ENCODE data around the gene UNC5B. TPM values are rescaled to one million over a fixed set of nuclear protein-coding genes. Genes with fewer than 3 reads are reported as not detected.

The UNC5B gene
- total RNA-seq, 1 donor from 2014 or later: 0.80 TPM

DNA sequence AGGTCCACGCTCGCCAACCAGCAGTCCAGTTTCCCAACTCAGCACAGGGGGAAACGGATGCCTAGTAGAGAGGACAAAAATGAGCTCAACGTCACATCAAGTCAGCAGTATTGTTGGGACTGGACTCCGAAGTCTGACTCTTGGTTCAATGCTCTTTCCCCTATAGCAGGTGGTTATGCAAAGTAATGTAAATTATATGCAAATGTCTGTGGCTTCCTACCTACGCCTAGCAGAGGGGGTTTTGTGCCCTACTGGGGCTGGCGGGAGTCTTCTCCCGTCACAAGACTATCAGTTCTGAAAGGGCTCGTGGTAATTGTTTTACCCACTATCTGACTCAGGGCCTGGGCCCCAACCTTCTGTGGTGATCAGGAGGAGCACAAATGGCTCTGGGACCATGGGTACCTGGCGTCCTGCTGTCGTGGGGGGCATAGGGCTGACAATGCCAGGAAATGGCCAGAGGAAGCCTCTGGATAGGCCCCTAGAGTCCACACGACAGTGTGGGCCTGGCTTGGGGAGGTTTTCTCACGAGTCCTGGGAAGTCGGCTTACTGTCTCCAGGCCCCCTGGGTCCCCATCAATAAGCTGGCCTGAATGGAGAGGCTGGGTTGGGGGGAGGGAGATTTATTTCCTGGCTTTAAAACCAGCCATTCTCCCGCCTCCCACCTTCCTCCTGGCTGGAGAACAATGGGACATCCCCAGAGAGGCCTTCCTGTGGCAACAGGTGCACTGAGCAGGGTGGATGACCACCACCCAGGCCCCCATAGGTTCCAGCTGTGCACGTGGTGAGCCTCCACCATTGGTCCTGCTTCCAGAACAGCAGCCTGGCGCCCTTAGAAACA lies 41.8 kb downstream of the UNC5B start:
- DNase-seq (ENCODE audit: low read depth): no peak

GRCh38 chr10:71254834-71255549 lies 42.6 kb downstream of the UNC5B start:
- no peak for DNase-seq (ENCODE audit: low read depth)

GRCh38 chr10:71255550-71255807 lies 43.1 kb downstream of the UNC5B start:
- DNase-seq (ENCODE audit: low read depth): no peak

GRCh38 chr10:71255808-71256660 lies 43.7 kb downstream of the UNC5B start:
- DNase-seq (ENCODE audit: low read depth): no peak

DNA sequence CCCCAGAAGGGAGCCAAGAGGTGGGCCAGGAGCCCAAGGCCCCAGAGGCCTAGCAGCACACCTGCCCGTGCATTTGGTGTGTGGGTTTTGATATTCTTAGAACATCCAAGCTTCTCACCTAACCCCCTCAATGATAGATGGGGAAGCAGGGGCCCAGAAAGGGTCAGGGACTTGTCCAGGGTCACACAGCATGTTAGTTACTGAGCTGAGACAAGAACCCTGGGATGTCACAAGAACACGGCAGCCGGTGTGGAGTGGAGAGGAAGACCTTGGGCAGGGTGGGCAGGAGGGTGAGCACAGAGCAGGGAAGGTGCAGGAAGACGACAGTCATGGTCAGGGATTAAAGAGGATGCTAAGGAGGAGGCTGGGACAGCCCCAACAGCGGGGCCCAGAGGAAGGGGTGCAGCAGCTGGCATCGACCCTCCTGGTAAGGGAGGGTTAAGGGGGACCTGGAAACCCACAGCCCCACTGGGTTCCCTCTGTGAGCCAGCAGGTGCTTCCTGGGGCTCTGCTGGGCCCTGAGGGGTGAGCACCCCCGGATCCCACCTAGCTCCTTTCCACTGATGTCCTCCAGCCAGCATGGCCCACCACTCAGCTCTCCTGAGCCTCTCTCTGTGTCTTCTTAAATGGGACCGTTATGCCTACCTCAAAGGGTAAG lies 44.4 kb downstream of the UNC5B start:
- DNase-seq (ENCODE audit: low read depth): no peak

GRCh38 chr10:71257319-71257997 lies 45.1 kb downstream of the UNC5B start:
- DNase-seq (ENCODE audit: low read depth): no peak

DNA sequence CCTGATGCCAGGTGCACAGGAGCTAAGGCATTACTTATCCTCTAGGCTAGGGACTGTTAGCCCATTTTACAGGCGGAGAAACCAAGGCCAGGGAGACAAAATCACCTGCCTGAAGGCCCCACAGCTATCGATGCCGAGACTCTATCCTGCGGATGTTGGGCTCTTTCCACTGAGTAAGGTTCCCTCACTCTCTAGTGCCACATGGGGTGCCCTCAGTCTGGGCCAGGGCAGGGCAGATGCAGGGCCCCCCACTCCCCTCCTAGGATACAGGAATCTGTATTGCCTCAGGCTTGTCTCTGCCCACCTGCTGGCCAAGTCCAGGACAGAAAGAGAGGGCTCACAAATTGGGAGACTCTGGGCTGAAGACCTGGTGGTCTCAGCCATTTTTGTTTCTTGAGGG lies 45.7 kb downstream of the UNC5B start:
- DNase-seq (ENCODE audit: low read depth): no peak

- DNase-seq (ENCODE audit: low read depth): no peak
Measured at GRCh38 chr10:71258446-71259145, 46.2 kb downstream of the UNC5B start.

- no peak for DNase-seq (ENCODE audit: low read depth)
Measured at GRCh38 chr10:71259282-71259681, 46.9 kb downstream of the UNC5B start.

GRCh38 chr10:71259815-71260501 lies 47.6 kb downstream of the UNC5B start:
- DNase-seq (ENCODE audit: low read depth): no peak

- no peak for DNase-seq (ENCODE audit: low read depth)
Measured at GRCh38 chr10:71260622-71261325, 48.4 kb downstream of the UNC5B start.

DNA sequence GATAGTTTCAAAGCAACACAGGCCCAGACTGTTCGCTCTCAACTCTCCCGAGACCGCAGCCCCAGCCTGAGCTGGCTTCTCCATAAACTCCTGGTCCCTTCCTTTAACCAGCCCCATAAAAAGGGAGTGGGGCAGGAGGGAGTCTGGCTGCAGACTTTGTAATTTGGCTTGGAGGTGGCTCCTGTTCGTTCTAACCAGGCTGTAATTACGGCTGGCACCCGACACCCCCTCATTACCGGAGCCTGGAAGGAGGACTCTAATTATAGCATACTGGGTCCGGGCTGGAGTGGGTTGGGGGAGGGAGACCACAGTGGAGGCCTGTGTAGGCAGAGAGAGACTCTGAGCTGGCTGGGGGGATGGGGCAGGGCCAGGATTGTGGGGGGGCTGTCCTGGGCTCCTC lies 49.7 kb downstream of the UNC5B start:
- no peak for DNase-seq (ENCODE audit: low read depth)

- no peak for DNase-seq (ENCODE audit: low read depth)
Measured at GRCh38 chr10:71262817-71263216, 50.4 kb downstream of the UNC5B start.

GRCh38 chr10:71263376-71263775 lies 51.0 kb downstream of the UNC5B start:
- DNase-seq (ENCODE audit: low read depth): no peak

DNA sequence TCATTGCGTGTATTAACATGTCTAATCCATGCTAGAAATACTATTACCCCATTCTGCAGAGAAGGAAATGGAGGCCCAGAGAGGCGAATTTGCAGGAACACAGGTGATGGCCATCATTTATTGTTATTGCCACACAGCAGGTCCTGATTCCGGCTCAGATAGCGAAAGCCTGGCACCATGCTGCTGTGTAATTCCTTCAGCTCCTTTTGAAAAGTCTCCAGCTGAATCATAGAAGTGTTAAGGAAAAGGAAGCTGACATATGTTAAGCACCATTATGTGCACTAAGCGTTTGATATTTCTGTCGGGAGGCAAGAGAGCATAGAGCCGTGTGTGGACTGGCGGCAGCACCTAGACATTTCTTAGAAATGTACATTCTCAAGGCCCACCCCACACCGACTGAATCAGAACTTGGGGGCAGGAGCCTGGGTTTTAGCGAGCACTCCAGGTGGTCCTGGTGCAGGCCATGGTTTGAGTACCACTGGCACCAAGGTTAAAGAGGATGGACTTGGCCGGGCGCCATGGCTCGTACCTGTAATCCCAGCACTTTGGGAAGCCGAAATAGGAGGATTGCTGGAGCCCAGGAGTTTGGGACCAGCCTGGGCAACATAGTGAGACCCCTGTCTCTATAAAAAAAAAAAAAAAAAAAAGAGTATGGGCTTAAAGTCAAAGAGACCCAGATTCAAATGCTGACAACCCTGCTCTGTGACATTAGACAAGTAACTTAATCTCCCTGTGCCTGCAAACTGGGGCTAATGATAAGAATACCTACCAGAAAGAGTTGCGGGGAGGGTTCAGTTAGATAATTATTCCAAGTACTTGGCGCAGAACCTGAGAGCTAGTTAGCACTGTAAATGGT lies 52.2 kb downstream of the UNC5B start:
- DNase-seq (ENCODE audit: low read depth): no peak

DNA sequence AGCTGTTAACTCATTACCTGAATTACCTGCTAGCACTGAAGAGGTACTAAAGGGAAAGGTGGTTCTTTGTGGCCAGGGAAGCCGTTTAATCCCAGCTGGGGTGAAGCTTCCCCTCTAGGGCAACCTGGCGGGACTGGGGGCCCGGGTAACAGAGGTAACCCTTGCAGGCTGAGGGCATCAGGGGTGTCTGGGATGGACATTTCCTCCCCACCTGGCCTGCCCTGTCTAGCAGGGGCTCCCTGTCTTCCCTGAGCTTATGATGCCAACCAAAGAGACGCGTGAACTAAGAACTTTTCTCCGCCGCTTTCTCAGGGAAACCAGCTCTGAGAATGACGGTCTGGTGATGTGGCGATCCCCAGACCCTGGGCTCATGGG lies 52.8 kb downstream of the UNC5B start:
- DNase-seq (ENCODE audit: low read depth): no peak

DNA sequence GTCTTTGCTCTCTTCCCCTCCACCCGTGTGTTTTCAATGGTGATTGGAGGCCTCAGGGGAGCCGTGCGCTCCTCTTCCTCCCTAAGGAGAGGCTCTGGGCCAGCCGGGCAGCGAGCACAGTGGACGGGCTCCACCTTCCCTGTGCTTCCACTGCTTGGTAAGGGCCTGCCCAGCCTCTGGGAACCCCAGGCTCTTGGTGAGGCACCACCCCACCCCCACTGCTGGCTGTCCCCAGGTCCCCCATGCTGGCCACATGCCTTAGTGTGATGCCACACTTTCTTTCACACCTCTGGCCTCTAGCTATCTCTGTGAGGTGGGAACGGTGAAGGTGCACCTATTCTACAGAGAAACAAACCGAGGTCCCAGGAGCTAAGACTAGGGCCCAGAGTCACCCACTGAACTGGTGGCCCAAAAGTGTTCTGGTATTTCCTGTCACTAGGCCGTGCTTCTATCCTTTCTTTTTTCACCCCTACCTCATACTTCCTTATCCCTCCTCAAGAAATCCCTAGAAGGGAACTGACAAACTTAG lies 53.3 kb downstream of the UNC5B start:
- no peak for DNase-seq (ENCODE audit: low read depth)

- no peak for DNase-seq (ENCODE audit: low read depth)
Measured at GRCh38 chr10:71266147-71266917, 54.0 kb downstream of the UNC5B start.

All from renal cortical epithelial cell (primary cell).